DMS79 (cell line): ENCODE measurements around the gene ADCY10.
"Not testable (repeated sequence)": the region's sequence is repeated elsewhere in the genome, so short reads cannot be mapped to it uniquely, and the experiment has no call there.

Experiments
- DNase-seq: peaks from one replicate; lab custom pipeline; 2025; lab: John Stamatoyannopoulos, UW

ADCY10 gene

GRCh38 chr1:167812972-167813371 lies 101.0 kb downstream of the ADCY10 start:
- no peak for DNase-seq

- no peak for DNase-seq
These were observed 105.2 kb downstream of the ADCY10 start for GRCh38 chr1:167808690-167809089.

GRCh38 chr1:167808104-167808503 lies 105.8 kb downstream of the ADCY10 start:
- DNase-seq = no peak

- DNase-seq = not testable (repeated sequence)
These were observed 107.3 kb downstream of the ADCY10 start for GRCh38 chr1:167806676-167807075.

- not testable (repeated sequence) for DNase-seq
These were observed 107.7 kb downstream of the ADCY10 start for GRCh38 chr1:167806235-167806634.

- DNase-seq = no peak
These were observed 108.8 kb downstream of the ADCY10 start for GRCh38 chr1:167805041-167805556.

GRCh38 chr1:167803358-167804207 lies 110.4 kb downstream of the ADCY10 start:
- DNase-seq = peak; percentile 6

- DNase-seq = no peak
These were observed 111.7 kb downstream of the ADCY10 start for GRCh38 chr1:167802235-167802634.

GRCh38 chr1:167800251-167800650 lies 113.7 kb downstream of the ADCY10 start:
- no peak for DNase-seq

GRCh38 chr1:167799747-167800146 lies 114.2 kb downstream of the ADCY10 start:
- DNase-seq = no peak

- no peak for DNase-seq
These were observed 115.0 kb downstream of the ADCY10 start for GRCh38 chr1:167798952-167799351.

- no peak for DNase-seq
These were observed 116.9 kb downstream of the ADCY10 start for GRCh38 chr1:167797015-167797414.

- DNase-seq = no peak
These were observed 117.9 kb downstream of the ADCY10 start for GRCh38 chr1:167795810-167796740.

- no peak for DNase-seq
These were observed 119.9 kb downstream of the ADCY10 start for GRCh38 chr1:167794043-167794442.

- DNase-seq = no peak
These were observed 121.8 kb downstream of the ADCY10 start for GRCh38 chr1:167792188-167792565.

- no peak for DNase-seq
These were observed 122.4 kb downstream of the ADCY10 start for GRCh38 chr1:167791281-167792187.

- no peak for DNase-seq
These were observed 123.8 kb downstream of the ADCY10 start for GRCh38 chr1:167790117-167790516.

- DNase-seq = no peak
These were observed 124.4 kb downstream of the ADCY10 start for GRCh38 chr1:167789501-167789900.

GRCh38 chr1:167786502-167786901 lies 127.4 kb downstream of the ADCY10 start:
- DNase-seq = no peak

- no peak for DNase-seq
These were observed 128.9 kb downstream of the ADCY10 start for GRCh38 chr1:167784876-167785550.

GRCh38 chr1:167782946-167783345 lies 131.0 kb downstream of the ADCY10 start:
- DNase-seq = no peak
